Lung (tissue), 12 donors: ENCODE data around the gene COMT. TPM values are rescaled to one million over a fixed set of nuclear protein-coding genes. Genes with fewer than 3 reads are reported as not detected.

ENCODE experiments used
- ATAC-seq: fragments of 200-7000 bp; cut with Tn5 transposase; one replicate; pipeline ENCODE4 v1.9.1; 2020; ENCODE audit warnings: moderate number of reproducible peaks; ENCODE audit not compliant: insufficient read depth, low FRiP score
- DNase-seq, 3 donors: peaks; one replicate each; pipeline ENCODE4 v3.0.0-alpha.2; 2013 to 2017
- H3K27ac ChIP-seq, 2 donors: one replicate each; pipeline ENCODE4 v1.5.1; 2013; ENCODE audit warnings: mild to moderate bottlenecking in 2 of 2, moderate library complexity in 2 of 2, control low read depth in 1 of 2, inconsistent platforms in 1 of 2, low read depth in 1 of 2, low read length in 1 of 2
- H3K27me3 ChIP-seq, 3 donors: one replicate each; pipeline ENCODE4 v1.5.1; 2013; ENCODE audit warnings: low read length in 2 of 3; ENCODE audit not compliant: control insufficient read depth in 3 of 3, insufficient read depth in 3 of 3
- H3K36me3 ChIP-seq, 4 donors: one replicate each; pipeline ENCODE4 v1.5.1; 2013; ENCODE audit warnings: low read length in 4 of 4, mild to moderate bottlenecking in 1 of 4, moderate library complexity in 1 of 4; ENCODE audit not compliant: control insufficient read depth in 4 of 4, insufficient read depth in 4 of 4
- H3K4me1 ChIP-seq, 5 donors: one replicate each; pipeline ENCODE4 v1.5.1; 2013; ENCODE audit warnings: low read length in 5 of 5, mild to moderate bottlenecking in 2 of 5, moderate library complexity in 1 of 5; ENCODE audit not compliant: control insufficient read depth in 5 of 5, insufficient read depth in 5 of 5
- H3K4me3 ChIP-seq: one replicate; pipeline ENCODE4 v1.5.1; 2013; ENCODE audit warnings: mild to moderate bottlenecking, control low read depth, moderate library complexity
- H3K9ac ChIP-seq, 2 donors: one replicate each; pipeline ENCODE4 v1.5.1; 2013; ENCODE audit warnings: low read length in 2 of 2, control low read depth in 1 of 2; ENCODE audit not compliant: insufficient read depth in 1 of 2
- H3K9me3 ChIP-seq, 4 donors: one replicate each; pipeline ENCODE4 v1.5.1; 2013; ENCODE audit warnings: low read length in 3 of 4, mild to moderate bottlenecking in 1 of 4, moderate library complexity in 1 of 4; ENCODE audit not compliant: control insufficient read depth in 4 of 4, insufficient read depth in 3 of 4
- WGBS, 2 donors: extraction: QIAGEN DNeasy Blood & Tissue Kit; methylation state at CpG; one replicate each; pipeline ENCODE4 v1.1.7; 2013; 5-methylcytosine and 5-hydroxymethylcytosine counted together
- polyA plus RNA-seq, 2 donors: library from polyadenylated mRNA; stranded (reverse); fragments of 200-250 nt; gene quantifications; one replicate each; pipeline ENCODE4 v1.2.1, GENCODE V29; 2013
- total RNA-seq, 2 donors: library from RNA; depleted of rRNA in 1 of 2; stranded (reverse); fragments of >200 nt in 1 of 2; gene quantifications; one replicate each; pipeline ENCODE4 v1.2.1, GENCODE V29; 2014 to 2021
- TF ChIP-seq, protein P1 (sequence below): IDR thresholded peaks from 2 replicates; pipeline ENCODE4 v1.5.1; 2012; ENCODE audit warnings: mild to moderate bottlenecking; ENCODE audit errors: control extremely low read depth, extremely low read depth
- donor health status: control.
- donor health status: control.
- donor health status: Bipolar disorder and iron deficiency.
- donor health status: healthy.
- donor health status: DM: yes; HTN: yes; CAD: no.

The COMT gene
- total and polyA plus RNA-seq, 4 donors = 147 to 272 (median 208) TPM

DNA sequence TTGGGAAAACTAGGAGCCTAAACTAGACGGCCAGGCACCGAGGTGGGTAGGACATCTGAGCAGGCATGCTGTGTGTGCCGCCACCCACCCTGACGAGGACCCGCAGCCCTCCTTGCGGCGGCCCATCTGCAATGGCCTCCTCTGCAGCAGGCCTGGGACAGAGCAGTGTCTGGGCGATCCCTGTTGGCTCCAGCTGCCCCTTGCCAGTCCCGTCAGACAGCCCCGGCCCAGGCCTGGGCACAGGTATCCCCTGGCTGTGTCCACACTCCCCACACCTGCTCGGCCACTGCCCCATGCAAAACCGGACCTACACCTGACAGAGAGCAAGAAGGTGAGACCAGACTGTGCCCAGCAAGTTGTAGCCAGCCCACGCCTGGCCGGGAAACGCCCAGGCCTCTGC lies 48.2 kb upstream of the COMT start:
- Histone ChIP-seq H3K27ac (no peak overlapping the region), H3K36me3 (peaks cover 0 to 24% (median 0%) of the 10 kb centered on the region in 4 donors), H3K4me3 (no peak overlapping the region), H3K27me3 (no peaks in the 10 kb centered on the region), H3K4me1 (peaks cover 0 to 14% (median 6%) of the 10 kb centered on the region in 5 donors), H3K9me3 (no peaks in the 10 kb centered on the region), H3K9ac (no peak overlapping the region)
- TF ChIP-seq, protein P1, sequence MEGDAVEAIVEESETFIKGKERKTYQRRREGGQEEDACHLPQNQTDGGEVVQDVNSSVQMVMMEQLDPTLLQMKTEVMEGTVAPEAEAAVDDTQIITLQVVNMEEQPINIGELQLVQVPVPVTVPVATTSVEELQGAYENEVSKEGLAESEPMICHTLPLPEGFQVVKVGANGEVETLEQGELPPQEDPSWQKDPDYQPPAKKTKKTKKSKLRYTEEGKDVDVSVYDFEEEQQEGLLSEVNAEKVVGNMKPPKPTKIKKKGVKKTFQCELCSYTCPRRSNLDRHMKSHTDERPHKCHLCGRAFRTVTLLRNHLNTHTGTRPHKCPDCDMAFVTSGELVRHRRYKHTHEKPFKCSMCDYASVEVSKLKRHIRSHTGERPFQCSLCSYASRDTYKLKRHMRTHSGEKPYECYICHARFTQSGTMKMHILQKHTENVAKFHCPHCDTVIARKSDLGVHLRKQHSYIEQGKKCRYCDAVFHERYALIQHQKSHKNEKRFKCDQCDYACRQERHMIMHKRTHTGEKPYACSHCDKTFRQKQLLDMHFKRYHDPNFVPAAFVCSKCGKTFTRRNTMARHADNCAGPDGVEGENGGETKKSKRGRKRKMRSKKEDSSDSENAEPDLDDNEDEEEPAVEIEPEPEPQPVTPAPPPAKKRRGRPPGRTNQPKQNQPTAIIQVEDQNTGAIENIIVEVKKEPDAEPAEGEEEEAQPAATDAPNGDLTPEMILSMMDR = no peak
- ATAC-seq (no peak), DNase-seq (no peak)
- WGBS, 2 donors = 96 to 98% methylated on average over 15 of the region's 15 CpGs

DNA sequence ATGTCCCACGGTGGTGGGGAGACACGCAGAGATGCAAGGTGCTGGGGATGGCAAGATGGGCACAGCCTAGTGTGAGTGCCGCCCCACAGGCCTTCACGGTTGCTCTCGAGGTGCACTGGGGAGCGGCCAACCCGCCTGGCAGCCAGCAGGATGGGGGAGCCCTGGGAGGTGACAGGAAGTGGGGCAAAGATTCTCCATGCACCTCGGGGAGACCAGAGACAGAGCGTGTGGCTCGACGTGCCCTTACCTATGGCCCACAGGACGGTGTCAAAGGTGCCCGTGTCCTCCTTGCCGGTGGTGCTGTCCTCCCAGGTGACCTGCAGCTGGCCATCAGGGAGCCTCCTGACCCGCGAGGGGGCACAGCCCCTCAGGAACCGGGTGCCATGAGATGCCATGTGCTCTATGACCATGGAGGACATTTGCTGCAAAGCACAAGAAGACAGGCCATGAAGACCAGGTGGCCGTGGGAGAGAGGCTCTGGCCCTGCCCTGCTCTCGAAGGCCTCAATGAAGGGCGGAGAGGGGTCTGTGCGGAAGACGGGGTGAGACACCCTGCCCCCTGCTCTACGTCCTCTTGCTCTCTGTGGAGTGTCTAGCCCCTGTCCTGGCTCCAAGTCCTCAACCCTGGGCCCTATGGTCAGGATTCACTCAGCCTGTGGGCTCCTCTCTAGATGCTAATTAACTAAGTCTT lies 46.3 kb upstream of the COMT start:
- H3K9me3 ChIP-seq = no peaks in the 10 kb centered on the region
- peaks cover 0 to 30% (median 0%) of the 10 kb centered on the region in 4 donors for H3K36me3 ChIP-seq
- ATAC-seq = no peak
- WGBS, 2 donors = 94 to 95% methylated on average over 23 of the region's 23 CpGs
- TF ChIP-seq, protein P1 = no peak
- H3K4me1 ChIP-seq = peaks cover 0 to 14% (median 6%) of the 10 kb centered on the region in 5 donors
- H3K27ac ChIP-seq = no peak overlapping the region
- no peaks in the 10 kb centered on the region for H3K27me3 ChIP-seq
- DNase-seq = no peak
- H3K4me3 ChIP-seq = no peak overlapping the region
- no peak overlapping the region for H3K9ac ChIP-seq

DNA sequence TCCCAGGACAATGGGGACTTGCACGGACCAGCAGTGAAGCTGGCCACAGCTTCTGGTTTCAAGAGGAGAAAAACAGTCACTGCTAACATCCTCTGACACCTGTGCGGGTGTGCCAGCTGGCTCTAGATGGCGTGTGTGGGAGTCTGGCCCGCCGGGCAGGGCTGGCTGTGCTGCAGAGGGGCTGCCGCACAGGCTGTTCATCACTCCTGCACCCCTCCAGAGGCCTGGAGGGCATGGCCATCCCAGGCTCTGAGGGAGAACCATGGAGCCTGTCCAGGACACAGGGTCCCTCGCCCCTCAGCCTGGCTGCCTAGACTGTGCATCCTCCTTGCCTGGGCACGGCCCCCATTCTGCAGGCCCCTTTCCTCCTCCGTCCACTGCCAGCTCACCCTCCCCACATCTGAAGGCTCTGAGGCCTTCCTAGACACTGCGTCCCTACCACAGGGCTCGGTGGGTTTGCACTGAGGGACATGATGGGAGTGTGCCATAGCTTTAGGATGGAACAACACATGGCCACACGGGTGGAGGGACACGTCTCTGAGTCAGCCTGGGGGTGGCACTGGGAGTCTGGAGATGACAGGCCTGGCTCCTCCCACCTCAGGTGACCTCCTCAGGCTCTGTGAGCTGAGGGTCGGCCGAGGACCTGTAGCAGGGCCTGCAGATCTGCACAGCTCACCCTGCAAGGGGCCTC lies 44.8 kb upstream of the COMT start:
- ATAC-seq (no peak), DNase-seq (no peak)
- 86 to 89% methylated on average over 14 to 15 of the region's 15 CpGs for WGBS, 2 donors

More for the DNA sequence above, 44.8 kb upstream of the COMT start:
- H3K4me3 ChIP-seq = no peak overlapping the region
- no peaks in the 10 kb centered on the region for H3K27me3 ChIP-seq
- TF ChIP-seq, protein P1 = no peak
- H3K36me3 ChIP-seq = peaks cover 0 to 26% (median 0%) of the 10 kb centered on the region in 4 donors
- peaks cover 0 to 13% (median 0%) of the 10 kb centered on the region in 5 donors for H3K4me1 ChIP-seq
- H3K27ac ChIP-seq = no peak overlapping the region
- H3K9me3 ChIP-seq = no peaks in the 10 kb centered on the region
- H3K9ac ChIP-seq = no peak overlapping the region
